GM12878 (cell line): ENCODE measurements around the gene HECTD4. TPM values are rescaled to one million over a fixed set of nuclear protein-coding genes. Genes with fewer than 3 reads are reported as not detected.
A peak's percentile ranks its signal among the peaks of the same experiment; 100 is the strongest.

ENCODE experiments used
- ATAC-seq: fragments of 200-7000 bp; cut with Tn5 transposase; 3 replicates; pipeline ENCODE4 v1.9.1; 2020; ENCODE audit warnings: mild to moderate bottlenecking, moderate library complexity
- BruUV-seq: library from RNA; stranded (reverse); fragments of 400-500 nt; replicated peaks from 2 replicates; lab custom pipeline; 2021; lab: Mats Ljungman, UMichigan
- CTCF ChIA-PET: fragments of 300-600 bp; sonication (Branson Sonifier 250); formaldehyde crosslinking; extraction: SDS; loops from one replicate; lab custom pipeline; 2021; ENCODE audit warnings: inconsistent platforms; lab: Yijun Ruan, JAX
- POLR2A ChIA-PET: fragments of 350-600 bp; formaldehyde crosslinking; extraction: SDS; loops from one replicate; lab custom pipeline; 2021; ENCODE audit warnings: inconsistent platforms; lab: Charles Lee
- RAD21 ChIA-PET: fragments of 300-600 bp; sonication (Branson Sonifier 250); formaldehyde crosslinking; loops from one replicate; lab custom pipeline; 2023; ENCODE audit warnings: antibody characterized with exemption; ENCODE audit not compliant: unreplicated experiment; lab: Charles Lee
- SMC1A ChIA-PET: fragments of 300-600 bp; sonication (Branson Sonifier 250); formaldehyde crosslinking; loops from one replicate; lab custom pipeline; 2023; ENCODE audit not compliant: unreplicated experiment, uncharacterized antibody; lab: Charles Lee
- DNase-seq: peaks from one replicate; pipeline ENCODE4 v3.0.0-alpha.2; 2011; ENCODE audit warnings: low read depth, low spot score
- FAIRE-seq: peaks from 3 replicates; lab custom pipeline; 2011; peaks lifted over from hg19 to GRCh38; lab: Jason Lieb, UNC
- H2AFZ ChIP-seq: 2 replicates; pipeline ENCODE4 v1.6.0; 2011; ENCODE audit warnings: low read depth, low read length, control low read depth; ENCODE audit not compliant: control insufficient read depth
- H3K27ac ChIP-seq: 2 replicates; pipeline ENCODE4 v1.5.1; 2011; ENCODE audit warnings: control low read depth; ENCODE audit not compliant: control insufficient read depth, insufficient read depth
- H3K27me3 ChIP-seq, 2 experiments: replicated peaks in 1 of 2; 2 replicates each; pipeline versions ENCODE4 v1.6.0 to v1.6.1; 2011; ENCODE audit warnings: low read length in 1 of 2; ENCODE audit not compliant: control insufficient read depth in 2 of 2, insufficient read depth in 2 of 2
- H3K36me3 ChIP-seq, 2 experiments: 2 replicates each; pipeline ENCODE4 v1.5.1; 2011; ENCODE audit warnings: low read length in 1 of 2; ENCODE audit not compliant: control insufficient read depth in 2 of 2, insufficient read depth in 2 of 2
- H3K4me1 ChIP-seq: 2 replicates; pipeline ENCODE4 v1.6.1; 2011; ENCODE audit warnings: mild to moderate bottlenecking, low read length, moderate library complexity, mixed read lengths; ENCODE audit not compliant: control insufficient read depth, insufficient read depth
- H3K4me2 ChIP-seq: 2 replicates; pipeline ENCODE4 v1.6.0; 2011; ENCODE audit warnings: control low read depth; ENCODE audit not compliant: control insufficient read depth, insufficient read depth
- H3K4me3 ChIP-seq: fragments of 200-600 bp; sonication (generic); 2 replicates; pipeline ENCODE4 v1.5.1; 2016
- H3K79me2 ChIP-seq: 2 replicates; pipeline ENCODE4 v1.6.0; 2011; ENCODE audit warnings: low read length; ENCODE audit not compliant: control insufficient read depth, insufficient read depth
- H3K9ac ChIP-seq: 2 replicates; pipeline ENCODE4 v1.8.0; 2011; ENCODE audit warnings: low read length, control low read depth, mixed read lengths; ENCODE audit not compliant: control insufficient read depth, insufficient read depth
- H3K9me3 ChIP-seq: replicated peaks from 3 replicates; pipeline ENCODE4 v1.5.1; 2011; ENCODE audit warnings: mild to moderate bottlenecking, low read length; ENCODE audit not compliant: control insufficient read depth, insufficient read depth
- H4K20me1 ChIP-seq: 2 replicates; pipeline ENCODE4 v1.6.0; 2011; ENCODE audit not compliant: control insufficient read depth, insufficient read depth
- CHD4 ChIP-seq: fragments of 200-600 bp; sonication (generic); IDR thresholded peaks from 2 replicates; pipeline ENCODE4 v1.6.1; 2016; ENCODE audit warnings: mild to moderate bottlenecking
- HDGF ChIP-seq: fragments of 450-650 bp; IDR thresholded peaks from 2 replicates; pipeline ENCODE4 v1.6.1; 2016; ENCODE audit warnings: antibody characterized with exemption
- IKZF1 ChIP-seq: fragments of 450-650 bp; conservative IDR thresholded peaks from 2 replicates; pipeline ENCODE4 v1.6.1; 2017; ENCODE audit warnings: antibody characterized with exemption, mild to moderate bottlenecking
- KDM1A ChIP-seq: fragments of 200-600 bp; sonication (generic); IDR thresholded peaks from 2 replicates; pipeline ENCODE4 v1.6.1; 2016; ENCODE audit warnings: borderline replicate concordance
- MXI1 ChIP-seq: fragments of 150-350 bp; IDR thresholded peaks from 2 replicates; pipeline ENCODE4 v1.6.1; 2011; ENCODE audit warnings: low read depth, mild to moderate bottlenecking, inconsistent platforms, low read length, improper control_type of control experiment
- PML ChIP-seq: IDR thresholded peaks from 2 replicates; pipeline ENCODE4 v1.6.1; 2012; ENCODE audit warnings: low read length, inconsistent platforms
- SMAD5 ChIP-seq: IDR thresholded peaks from 2 replicates; pipeline ENCODE4 v1.6.1; 2016; ENCODE audit warnings: antibody characterized with exemption, low read depth
- TAF1 ChIP-seq: IDR thresholded peaks from 2 replicates; pipeline ENCODE4 v1.6.1; 2011; ENCODE audit warnings: mild to moderate bottlenecking, low read depth, low read length, borderline replicate concordance
- TBL1XR1 ChIP-seq: IDR thresholded peaks from 2 replicates; pipeline ENCODE4 v1.6.1; 2012; ENCODE audit warnings: low read depth, low read length, improper control_type of control experiment
- ZNF24 ChIP-seq: fragments of 450-650 bp; IDR thresholded peaks from 2 replicates; pipeline ENCODE4 v1.6.1; 2017; ENCODE audit warnings: antibody characterized with exemption, mild to moderate bottlenecking
- WGBS: methylation state at CpG from one replicate; pipeline ENCODE4 v1.1.6; 2016; ENCODE audit warnings: low lambda C conversion rate; ENCODE audit not compliant: insufficient replicate concordance, insufficient coverage; ENCODE audit errors: missing lambda C conversion rate; 5-methylcytosine and 5-hydroxymethylcytosine counted together
- in situ Hi-C: fragments of 300-500 bp; cut with MboI; formaldehyde crosslinking; loops from 9 replicates; pipeline ENCODE4 v1.14.3; 2018; ENCODE audit warnings: mixed read lengths
- intact Hi-C: fragments of 100-400 bp; cut with micrococcal nuclease; formaldehyde crosslinking; loops from one replicate; pipeline ENCODE4 v1.14.2; 2022; ENCODE audit not compliant: unreplicated experiment
- polyA plus RNA-seq, 11 experiments: library from polyadenylated mRNA; depleted of rRNA in 4 of 11; unstranded in 6 of 11; stranded (reverse) in 5 of 11; fragments of >200 nt; fragmentation: Nextera tagmentation in 4 of 11; fragmentation: Illumina TruSeq in 1 of 11; extraction: Ambion mirVana in 4 of 11; extraction: Trizol in 1 of 11; gene quantifications; 1 replicate in 1 of 11; 2 replicates in 10 of 11; pipeline versions ENCODE4 v1.2.1 to v1.2.3, GENCODE V29; 2011 to 2016; ENCODE audit warnings: inconsistent platforms in 2 of 11, missing spikeins in 2 of 11, low read depth in 1 of 11
- total RNA-seq, 4 experiments: library from RNA; depleted of rRNA in 3 of 4; stranded (reverse); fragments of >200 nt in 3 of 4; fragmentation: Illumina TruSeq in 1 of 4; extraction: Trizol in 1 of 4; gene quantifications; 2 replicates each; pipeline versions ENCODE4 v1.2.1 to v1.2.3, GENCODE V29; 2013 to 2021
- TF ChIP-seq, protein P1 (sequence below): IDR thresholded peaks from 2 replicates; pipeline ENCODE4 v1.6.1; 2011; ENCODE audit warnings: mild to moderate bottlenecking, low read depth, low read length, moderate library complexity; ENCODE audit not compliant: insufficient replicate concordance
- TF ChIP-seq, protein P2 (sequence below): fragments of 450-650 bp; conservative IDR thresholded peaks from 2 replicates; pipeline ENCODE4 v1.6.1; 2017; ENCODE audit warnings: mild to moderate bottlenecking, moderate library complexity
- TF ChIP-seq, protein P3 (sequence below): IDR thresholded peaks from 2 replicates; pipeline ENCODE4 v1.6.1; 2012; ENCODE audit warnings: mild to moderate bottlenecking, low read depth, low read length
- TF ChIP-seq, protein P4 (sequence below), 3 experiments: IDR thresholded peaks in 2 of 3; conservative IDR thresholded peaks in 1 of 3; 2 replicates each; pipeline ENCODE4 v1.5.1; 2011; ENCODE audit warnings: low read depth in 3 of 3, low read length in 3 of 3, mild to moderate bottlenecking in 3 of 3, control low read depth in 2 of 3, moderate library complexity in 2 of 3, inconsistent platforms in 1 of 3, mixed read lengths in 1 of 3; ENCODE audit not compliant: control insufficient read depth in 2 of 3, insufficient read depth in 1 of 3; ENCODE audit errors: extremely low read depth in 1 of 3

HECTD4 gene
- total and polyA plus RNA-seq, 10 of the 15 experiments (the other 5 are each of a cell fraction or from before 2014, with no cell fraction given) = 5.8 to 43.9 (median 17.9) TPM

DNA sequence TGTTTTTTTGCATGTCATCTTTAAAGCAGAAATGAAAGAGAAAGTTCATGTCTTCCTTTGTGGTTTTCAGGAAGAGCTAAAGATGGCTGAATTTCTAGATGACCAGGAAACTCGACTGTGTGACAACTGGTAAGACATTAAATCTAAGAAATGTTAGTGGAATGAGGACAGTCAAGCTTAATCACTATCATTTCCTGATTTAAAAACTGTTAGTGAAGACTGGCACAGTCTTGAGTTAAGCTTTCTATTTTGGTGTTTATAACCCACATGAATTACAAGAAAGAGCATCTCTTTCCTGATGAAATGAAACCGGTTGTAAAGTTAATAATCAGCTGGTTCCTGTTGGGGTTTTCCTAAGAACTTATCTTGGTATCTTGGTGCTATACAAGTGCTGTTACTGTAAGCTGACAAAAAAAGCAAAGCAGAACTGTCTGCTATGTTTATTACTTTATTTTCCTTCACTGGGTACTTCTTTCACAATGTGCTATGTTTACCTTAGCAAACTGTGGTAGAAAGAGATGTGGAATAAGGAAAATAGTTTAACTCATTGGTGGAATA lies 251.7 kb downstream of the HECTD4 start:
- Histone ChIP-seq H3K27me3 (no peaks in the 10 kb centered on the region), H3K4me1 (peaks cover 16% of the 10 kb centered on the region), H3K9me3 (no peaks in the 10 kb centered on the region), H3K36me3 (peaks cover 2 to 12% of the 10 kb centered on the region in 2 experiments; a peak in 3 of 4 replicates), H3K4me3 (peak overlapping the region; percentile 43), H3K9ac (peak overlapping the region; percentile 3; the same call in 1 of the 2 replicates), H3K79me2 (peaks cover 74% of the 10 kb centered on the region), H2AFZ (peak overlapping the region; percentile 47), H3K27ac (peak overlapping the region; percentile 72), H3K4me2 (peak overlapping the region; percentile 81), H4K20me1 (no peaks in the 10 kb centered on the region)
- in situ Hi-C loops = no loop called here
- ATAC-seq (peak; percentile 67), FAIRE-seq (no peak), DNase-seq (peak; percentile 70)
- RAD21 ChIA-PET = interaction anchor here (0.8 to 5.0 kb wide), 9 partner anchors 17 to 186 kb away, joined by 3 to 59 read pairs (median 3); partner anchors contain the start of genes ERP29, NAA25 and TMEM116
- WGBS = 0% methylated on average over 2 of the region's 2 CpGs
- SMC1A ChIA-PET = interaction anchor here (0.5 to 5.2 kb wide), 16 partner anchors 9 to 249 kb away, joined by 3 to 72 read pairs (median 4); partner anchors contain the start of gene NAA25
- CTCF ChIA-PET = interaction anchor here (0.8 to 2.1 kb wide), 6 partner anchors 23 to 256 kb away, joined by 3 to 8 read pairs (median 4); no protein-coding TSS in a partner anchor
- intact Hi-C loops = loop anchor here (2.0 kb wide), 1 partner anchor 22 kb away; the partner anchor contains the start of gene NAA25
- no TSS peak for BruUV-seq
- POLR2A ChIA-PET = interaction anchor here (0.6 to 11.5 kb wide), 9 partner anchors 14 to 453 kb away, joined by 3 to 161 read pairs (median 6); partner anchors contain the start of genes ERP29 and NAA25
- TF ChIP-seq ZNF24 (peak; percentile 70), PML (0 out of 2 replicates have a peak, but pooled peaks have one; percentile 28), HDGF (no peak), CHD4 (no peak), SMAD5 (no peak), IKZF1 (peak; percentile 86), TBL1XR1 (0 out of 2 replicates have a peak, but pooled peaks have one; percentile 51), MXI1 (peak; percentile 25; the same call in 1 of the 2 replicates), KDM1A (no peak), TAF1 (0 out of 2 replicates have a peak, but pooled peaks have one; percentile 16)
- TF ChIP-seq, protein P1, sequence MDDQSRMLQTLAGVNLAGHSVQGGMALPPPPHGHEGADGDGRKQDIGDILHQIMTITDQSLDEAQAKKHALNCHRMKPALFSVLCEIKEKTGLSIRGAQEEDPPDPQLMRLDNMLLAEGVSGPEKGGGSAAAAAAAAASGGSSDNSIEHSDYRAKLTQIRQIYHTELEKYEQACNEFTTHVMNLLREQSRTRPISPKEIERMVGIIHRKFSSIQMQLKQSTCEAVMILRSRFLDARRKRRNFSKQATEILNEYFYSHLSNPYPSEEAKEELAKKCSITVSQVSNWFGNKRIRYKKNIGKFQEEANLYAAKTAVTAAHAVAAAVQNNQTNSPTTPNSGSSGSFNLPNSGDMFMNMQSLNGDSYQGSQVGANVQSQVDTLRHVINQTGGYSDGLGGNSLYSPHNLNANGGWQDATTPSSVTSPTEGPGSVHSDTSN = peak; percentile 22
- TF ChIP-seq, protein P2, sequence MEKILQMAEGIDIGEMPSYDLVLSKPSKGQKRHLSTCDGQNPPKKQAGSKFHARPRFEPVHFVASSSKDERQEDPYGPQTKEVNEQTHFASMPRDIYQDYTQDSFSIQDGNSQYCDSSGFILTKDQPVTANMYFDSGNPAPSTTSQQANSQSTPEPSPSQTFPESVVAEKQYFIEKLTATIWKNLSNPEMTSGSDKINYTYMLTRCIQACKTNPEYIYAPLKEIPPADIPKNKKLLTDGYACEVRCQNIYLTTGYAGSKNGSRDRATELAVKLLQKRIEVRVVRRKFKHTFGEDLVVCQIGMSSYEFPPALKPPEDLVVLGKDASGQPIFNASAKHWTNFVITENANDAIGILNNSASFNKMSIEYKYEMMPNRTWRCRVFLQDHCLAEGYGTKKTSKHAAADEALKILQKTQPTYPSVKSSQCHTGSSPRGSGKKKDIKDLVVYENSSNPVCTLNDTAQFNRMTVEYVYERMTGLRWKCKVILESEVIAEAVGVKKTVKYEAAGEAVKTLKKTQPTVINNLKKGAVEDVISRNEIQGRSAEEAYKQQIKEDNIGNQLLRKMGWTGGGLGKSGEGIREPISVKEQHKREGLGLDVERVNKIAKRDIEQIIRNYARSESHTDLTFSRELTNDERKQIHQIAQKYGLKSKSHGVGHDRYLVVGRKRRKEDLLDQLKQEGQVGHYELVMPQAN = peak; percentile 64
- TF ChIP-seq, protein P3, sequence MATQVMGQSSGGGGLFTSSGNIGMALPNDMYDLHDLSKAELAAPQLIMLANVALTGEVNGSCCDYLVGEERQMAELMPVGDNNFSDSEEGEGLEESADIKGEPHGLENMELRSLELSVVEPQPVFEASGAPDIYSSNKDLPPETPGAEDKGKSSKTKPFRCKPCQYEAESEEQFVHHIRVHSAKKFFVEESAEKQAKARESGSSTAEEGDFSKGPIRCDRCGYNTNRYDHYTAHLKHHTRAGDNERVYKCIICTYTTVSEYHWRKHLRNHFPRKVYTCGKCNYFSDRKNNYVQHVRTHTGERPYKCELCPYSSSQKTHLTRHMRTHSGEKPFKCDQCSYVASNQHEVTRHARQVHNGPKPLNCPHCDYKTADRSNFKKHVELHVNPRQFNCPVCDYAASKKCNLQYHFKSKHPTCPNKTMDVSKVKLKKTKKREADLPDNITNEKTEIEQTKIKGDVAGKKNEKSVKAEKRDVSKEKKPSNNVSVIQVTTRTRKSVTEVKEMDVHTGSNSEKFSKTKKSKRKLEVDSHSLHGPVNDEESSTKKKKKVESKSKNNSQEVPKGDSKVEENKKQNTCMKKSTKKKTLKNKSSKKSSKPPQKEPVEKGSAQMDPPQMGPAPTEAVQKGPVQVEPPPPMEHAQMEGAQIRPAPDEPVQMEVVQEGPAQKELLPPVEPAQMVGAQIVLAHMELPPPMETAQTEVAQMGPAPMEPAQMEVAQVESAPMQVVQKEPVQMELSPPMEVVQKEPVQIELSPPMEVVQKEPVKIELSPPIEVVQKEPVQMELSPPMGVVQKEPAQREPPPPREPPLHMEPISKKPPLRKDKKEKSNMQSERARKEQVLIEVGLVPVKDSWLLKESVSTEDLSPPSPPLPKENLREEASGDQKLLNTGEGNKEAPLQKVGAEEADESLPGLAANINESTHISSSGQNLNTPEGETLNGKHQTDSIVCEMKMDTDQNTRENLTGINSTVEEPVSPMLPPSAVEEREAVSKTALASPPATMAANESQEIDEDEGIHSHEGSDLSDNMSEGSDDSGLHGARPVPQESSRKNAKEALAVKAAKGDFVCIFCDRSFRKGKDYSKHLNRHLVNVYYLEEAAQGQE = no peak
- TF ChIP-seq, protein P4, sequence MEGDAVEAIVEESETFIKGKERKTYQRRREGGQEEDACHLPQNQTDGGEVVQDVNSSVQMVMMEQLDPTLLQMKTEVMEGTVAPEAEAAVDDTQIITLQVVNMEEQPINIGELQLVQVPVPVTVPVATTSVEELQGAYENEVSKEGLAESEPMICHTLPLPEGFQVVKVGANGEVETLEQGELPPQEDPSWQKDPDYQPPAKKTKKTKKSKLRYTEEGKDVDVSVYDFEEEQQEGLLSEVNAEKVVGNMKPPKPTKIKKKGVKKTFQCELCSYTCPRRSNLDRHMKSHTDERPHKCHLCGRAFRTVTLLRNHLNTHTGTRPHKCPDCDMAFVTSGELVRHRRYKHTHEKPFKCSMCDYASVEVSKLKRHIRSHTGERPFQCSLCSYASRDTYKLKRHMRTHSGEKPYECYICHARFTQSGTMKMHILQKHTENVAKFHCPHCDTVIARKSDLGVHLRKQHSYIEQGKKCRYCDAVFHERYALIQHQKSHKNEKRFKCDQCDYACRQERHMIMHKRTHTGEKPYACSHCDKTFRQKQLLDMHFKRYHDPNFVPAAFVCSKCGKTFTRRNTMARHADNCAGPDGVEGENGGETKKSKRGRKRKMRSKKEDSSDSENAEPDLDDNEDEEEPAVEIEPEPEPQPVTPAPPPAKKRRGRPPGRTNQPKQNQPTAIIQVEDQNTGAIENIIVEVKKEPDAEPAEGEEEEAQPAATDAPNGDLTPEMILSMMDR (IDR thresholded peaks at IDR 0.05 in 2 of 3, conservative IDR thresholded peaks at IDR 0.05 in 1 of 3; ENCODE audit: control insufficient read depth in 2 of 3, extremely low read depth in 1 of 3, insufficient read depth in 1 of 3, low read depth in 3 of 3, low read length in 3 of 3) = no peak
